Panc1 (cell line): Measurements from ENCODE around the gene GHRHR. TPM values are rescaled to one million over a fixed set of nuclear protein-coding genes. Genes with fewer than 3 reads are reported as not detected.

Source experiments
- ATAC-seq: fragments of 200-7000 bp; cut with Tn5 transposase; 2 replicates; pipeline ENCODE4 v1.9.1; 2020; ENCODE audit warnings: mild to moderate bottlenecking, moderate library complexity
- BruUV-seq: library from RNA; stranded (reverse); fragments of 400-500 nt; replicated peaks from 2 replicates; lab custom pipeline; 2021; lab: Mats Ljungman, UMichigan
- CTCF ChIA-PET: fragments of 300-600 bp; sonication (Branson Sonifier 250); formaldehyde crosslinking; loops from one replicate; lab custom pipeline; 2022; ENCODE audit warnings: antibody characterized with exemption; lab: Charles Lee
- POLR2A ChIA-PET: fragments of 300-600 bp; sonication (Branson Sonifier 250); formaldehyde crosslinking; loops from one replicate; lab custom pipeline; 2022; ENCODE audit warnings: antibody characterized with exemption; lab: Charles Lee
- DNase-seq: peaks from one replicate; pipeline ENCODE4 v3.0.0-alpha.2; 2010; ENCODE audit warnings: low read depth, low spot score
- H3K27ac ChIP-seq: 2 replicates; pipeline ENCODE4 v1.5.1; 2011; ENCODE audit warnings: mild to moderate bottlenecking, low read length, inconsistent platforms
- H3K27me3 ChIP-seq: fragments of 200-500 bp; sonication (Bioruptor generic); 2 replicates; pipeline ENCODE4 v1.6.0; 2014; ENCODE audit warnings: low read length, inconsistent platforms; ENCODE audit not compliant: control insufficient read depth, insufficient read depth
- H3K36me3 ChIP-seq: fragments of 200-500 bp; sonication (Bioruptor generic); 2 replicates; pipeline ENCODE4 v1.5.1; 2014; ENCODE audit warnings: inconsistent platforms, mild to moderate bottlenecking, low read length, moderate library complexity; ENCODE audit not compliant: control insufficient read depth, insufficient read depth
- H3K4me1 ChIP-seq: 2 replicates; pipeline ENCODE4 v1.5.1; 2011; ENCODE audit warnings: inconsistent platforms, mild to moderate bottlenecking, low read length, moderate library complexity; ENCODE audit not compliant: control insufficient read depth, insufficient read depth
- H3K4me3 ChIP-seq, 2 experiments: 2 replicates each; pipeline ENCODE4 v1.5.1; 2011 to 2012; ENCODE audit warnings: low read depth in 2 of 2, low read length in 2 of 2, mild to moderate bottlenecking in 2 of 2, inconsistent platforms in 1 of 2, moderate library complexity in 1 of 2
- H3K9me3 ChIP-seq: fragments of 200-500 bp; sonication (Bioruptor generic); 2 replicates; pipeline ENCODE4 v1.5.1; 2014; ENCODE audit warnings: low read depth, mild to moderate bottlenecking, inconsistent platforms, low read length, moderate library complexity; ENCODE audit not compliant: control insufficient read depth, insufficient read depth
- CTCF ChIP-seq: fragments of 450-650 bp; IDR thresholded peaks from 2 replicates; pipeline ENCODE4 v1.5.1; 2017; ENCODE audit warnings: mild to moderate bottlenecking
- POLR2AphosphoS5 ChIP-seq: IDR thresholded peaks from 2 replicates; pipeline ENCODE4 v1.6.1; 2012; ENCODE audit warnings: mild to moderate bottlenecking, low read depth, low read length, moderate library complexity
- SIN3A ChIP-seq: IDR thresholded peaks from 2 replicates; pipeline ENCODE4 v1.6.1; 2012; ENCODE audit warnings: low read depth, mild to moderate bottlenecking, low read length, moderate library complexity, borderline replicate concordance; ENCODE audit not compliant: insufficient read depth
- TCF7L2 ChIP-seq: IDR thresholded peaks from 2 replicates; pipeline ENCODE4 v1.6.1; 2011; ENCODE audit warnings: mild to moderate bottlenecking, low read depth, low read length, inconsistent platforms
- in situ Hi-C: cut with HindIII; loops from 2 replicates; pipeline ENCODE4 v1.10.0; 2016; ENCODE audit warnings: low sequenced_read_pairs, low pct_unique_long_range_greater_than_20kb
- intact Hi-C: fragments of 100-400 bp; cut with micrococcal nuclease; formaldehyde crosslinking; loops from one replicate; pipeline ENCODE4 v1.10.0; 2022; ENCODE audit not compliant: unreplicated experiment
- total RNA-seq: library from RNA; stranded (reverse); gene quantifications from one replicate; pipeline ENCODE4 v1.2.1, GENCODE V29; 2021; ENCODE audit not compliant: unreplicated experiment
- TF ChIP-seq, protein P1 (sequence below), 2 experiments: IDR thresholded peaks; 2 replicates each; pipeline ENCODE4 v1.6.1; 2011 to 2012; ENCODE audit warnings: low read depth in 2 of 2, control low read depth in 1 of 2, low read length in 1 of 2, mild to moderate bottlenecking in 1 of 2, moderate library complexity in 1 of 2; ENCODE audit not compliant: insufficient read depth in 1 of 2

The GHRHR gene
- total RNA-seq, 1 experiment from 2014 or later: not detected

GRCh38 chr7:31003097-31003496 is 39.3 kb downstream of the GHRHR start:
- DNase-seq (no peak), ATAC-seq (no peak)
- ChIA-PET CTCF (no interaction called here), POLR2A (no interaction called here)
- no peak for TF ChIP-seq POLR2AphosphoS5
- no peak for TF ChIP-seq SIN3A
- TF ChIP-seq, protein P1, sequence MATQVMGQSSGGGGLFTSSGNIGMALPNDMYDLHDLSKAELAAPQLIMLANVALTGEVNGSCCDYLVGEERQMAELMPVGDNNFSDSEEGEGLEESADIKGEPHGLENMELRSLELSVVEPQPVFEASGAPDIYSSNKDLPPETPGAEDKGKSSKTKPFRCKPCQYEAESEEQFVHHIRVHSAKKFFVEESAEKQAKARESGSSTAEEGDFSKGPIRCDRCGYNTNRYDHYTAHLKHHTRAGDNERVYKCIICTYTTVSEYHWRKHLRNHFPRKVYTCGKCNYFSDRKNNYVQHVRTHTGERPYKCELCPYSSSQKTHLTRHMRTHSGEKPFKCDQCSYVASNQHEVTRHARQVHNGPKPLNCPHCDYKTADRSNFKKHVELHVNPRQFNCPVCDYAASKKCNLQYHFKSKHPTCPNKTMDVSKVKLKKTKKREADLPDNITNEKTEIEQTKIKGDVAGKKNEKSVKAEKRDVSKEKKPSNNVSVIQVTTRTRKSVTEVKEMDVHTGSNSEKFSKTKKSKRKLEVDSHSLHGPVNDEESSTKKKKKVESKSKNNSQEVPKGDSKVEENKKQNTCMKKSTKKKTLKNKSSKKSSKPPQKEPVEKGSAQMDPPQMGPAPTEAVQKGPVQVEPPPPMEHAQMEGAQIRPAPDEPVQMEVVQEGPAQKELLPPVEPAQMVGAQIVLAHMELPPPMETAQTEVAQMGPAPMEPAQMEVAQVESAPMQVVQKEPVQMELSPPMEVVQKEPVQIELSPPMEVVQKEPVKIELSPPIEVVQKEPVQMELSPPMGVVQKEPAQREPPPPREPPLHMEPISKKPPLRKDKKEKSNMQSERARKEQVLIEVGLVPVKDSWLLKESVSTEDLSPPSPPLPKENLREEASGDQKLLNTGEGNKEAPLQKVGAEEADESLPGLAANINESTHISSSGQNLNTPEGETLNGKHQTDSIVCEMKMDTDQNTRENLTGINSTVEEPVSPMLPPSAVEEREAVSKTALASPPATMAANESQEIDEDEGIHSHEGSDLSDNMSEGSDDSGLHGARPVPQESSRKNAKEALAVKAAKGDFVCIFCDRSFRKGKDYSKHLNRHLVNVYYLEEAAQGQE (IDR thresholded peaks at IDR 0.05; ENCODE audit: insufficient read depth in 1 of 2, low read depth in 2 of 2, low read length in 1 of 2): no peak
- TF ChIP-seq CTCF: no peak
- no peak for TF ChIP-seq TCF7L2
- Histone ChIP-seq H3K4me3 (no peak overlapping the region), H3K27me3 (peaks cover 18% of the 10 kb centered on the region), H3K36me3 (no peaks in the 10 kb centered on the region), H3K4me1 (no peaks in the 10 kb centered on the region), H3K9me3 (no peaks in the 10 kb centered on the region), H3K27ac (no peak overlapping the region)
- intact Hi-C loops: no loop called here
- BruUV-seq: no TSS peak
- in situ Hi-C loops: no loop called here

DNA sequence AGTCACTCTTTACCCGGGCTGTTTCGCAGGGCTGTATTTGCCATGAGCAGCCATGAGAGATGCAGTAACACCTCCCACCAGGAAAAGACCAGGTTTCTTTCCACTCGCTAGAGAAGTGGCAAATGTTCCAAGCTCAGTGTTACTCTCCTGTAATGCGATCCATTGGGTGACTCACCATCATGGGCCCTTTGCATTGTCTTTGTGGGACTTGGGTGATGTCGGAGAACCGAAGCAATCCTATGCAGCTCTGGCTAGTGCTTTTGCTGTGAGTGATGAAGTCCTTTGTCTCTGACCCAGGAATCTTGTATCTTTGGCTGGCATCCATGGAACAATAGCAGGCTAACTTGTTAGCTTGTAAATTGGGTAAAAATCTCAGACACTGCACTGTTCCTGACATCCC is 40.0 kb downstream of the GHRHR start:
- H3K4me3 ChIP-seq: no peak overlapping the region
- no peak overlapping the region for H3K27ac ChIP-seq
- intact Hi-C loops: no loop called here
- H3K27me3 ChIP-seq: peaks cover 23% of the 10 kb centered on the region
- no peaks in the 10 kb centered on the region for H3K9me3 ChIP-seq
- no peaks in the 10 kb centered on the region for H3K4me1 ChIP-seq
- ChIA-PET CTCF (no interaction called here), POLR2A (no interaction called here)
- in situ Hi-C loops: no loop called here
- BruUV-seq: no TSS peak
- no peak for DNase-seq
- TF ChIP-seq POLR2AphosphoS5 (no peak), SIN3A (no peak)
- TF ChIP-seq, protein P1 (IDR thresholded peaks at IDR 0.05; ENCODE audit: insufficient read depth in 1 of 2, low read depth in 2 of 2, low read length in 1 of 2): no peak
- ATAC-seq: no peak
- H3K36me3 ChIP-seq: no peaks in the 10 kb centered on the region
